CD4-positive, CD25-positive, alpha-beta regulatory T cell (primary cell): Measurements from ENCODE around the gene DPEP3. TPM values are rescaled to one million over a fixed set of nuclear protein-coding genes. Genes with fewer than 3 reads are reported as not detected.

Source experiments
- ATAC-seq, 2 donors: fragments of 150-1000 bp; cut with Tn5 transposase; one replicate each; pipeline ENCODE4 v1.10.0; 2021; ENCODE audit warnings: low read depth in 2 of 2, moderate number of reproducible peaks in 2 of 2, moderate library complexity in 1 of 2
- DNase-seq, 3 donors: peaks; one replicate each; pipeline versions ENCODE4 v3.0.0 to v3.0.0-alpha.2; 2012 to 2022; ENCODE audit warnings: mixed read lengths in 1 of 3
- H3K27ac ChIP-seq: one replicate; pipeline ENCODE4 v1.7.0; 2013; ENCODE audit warnings: mild to moderate bottlenecking, low read length; ENCODE audit not compliant: insufficient read depth, poor library complexity, severe bottlenecking
- H3K27me3 ChIP-seq: one replicate; pipeline ENCODE4 v1.7.0; 2013; ENCODE audit warnings: low read length; ENCODE audit not compliant: control insufficient read depth, insufficient read depth
- H3K36me3 ChIP-seq: one replicate; pipeline ENCODE4 v1.7.0; 2013; ENCODE audit warnings: mild to moderate bottlenecking, low read length, moderate library complexity; ENCODE audit not compliant: control insufficient read depth, insufficient read depth
- H3K4me1 ChIP-seq: 2 replicates; pipeline ENCODE4 v1.7.0; 2013; ENCODE audit warnings: mild to moderate bottlenecking, low read length; ENCODE audit not compliant: insufficient read depth, control insufficient read depth, poor library complexity, severe bottlenecking
- H3K4me3 ChIP-seq: one replicate; pipeline ENCODE4 v1.7.0; 2013; ENCODE audit warnings: low read depth, mild to moderate bottlenecking, low read length, moderate library complexity
- H3K9me3 ChIP-seq, 2 experiments: 1 replicate in 1 of 2; 2 replicates in 1 of 2; pipeline ENCODE4 v1.7.0; 2013; ENCODE audit warnings: low read length in 2 of 2, mild to moderate bottlenecking in 1 of 2, moderate library complexity in 1 of 2; ENCODE audit not compliant: control insufficient read depth in 2 of 2
- H3K27ac Mint-ChIP-seq, 3 donors: one replicate each; pipeline ENCODE4 v1.8.0; 2020 to 2022; ENCODE audit warnings: mild to moderate bottlenecking in 3 of 3, mixed read lengths in 3 of 3, moderate library complexity in 2 of 3
- H3K27me3 Mint-ChIP-seq: one replicate; pipeline ENCODE4 v1.8.0; 2022; ENCODE audit warnings: mild to moderate bottlenecking, mixed read lengths
- H3K36me3 Mint-ChIP-seq: one replicate; pipeline ENCODE4 v1.8.0; 2020; ENCODE audit warnings: mixed read lengths
- H3K4me1 Mint-ChIP-seq, 4 donors: one replicate each; pipeline ENCODE4 v1.8.0; 2020 to 2022; ENCODE audit warnings: mixed read lengths in 4 of 4, mild to moderate bottlenecking in 1 of 4
- H3K4me3 Mint-ChIP-seq, 4 donors: one replicate each; pipeline ENCODE4 v1.8.0; 2020 to 2022; ENCODE audit warnings: mild to moderate bottlenecking in 4 of 4, mixed read lengths in 4 of 4, moderate library complexity in 3 of 4
- H3K9me3 Mint-ChIP-seq, 7 donors: one replicate each; pipeline ENCODE4 v1.8.0; 2020 to 2022; ENCODE audit warnings: mixed read lengths in 7 of 7, mild to moderate bottlenecking in 3 of 7, moderate library complexity in 2 of 7
- polyA plus RNA-seq, 4 donors: library from polyadenylated mRNA; unstranded; fragments of 300-500 nt; fragmentation: Illumina TruSeq; gene quantifications; one replicate each; pipeline ENCODE4 v1.2.3, GENCODE V29; 2021
- total RNA-seq: library from RNA; stranded (reverse); gene quantifications from one replicate; pipeline ENCODE4 v1.2.3, GENCODE V29; 2022

Gene DPEP3
- total and polyA plus RNA-seq, 5 donors from 2014 or later = 0.19 to 0.44 TPM; not detected in 3

- DNase-seq (peak; percentile 82 to 86 (median 86)), ATAC-seq (peak; percentile 84 to 86)
- no peaks in the 10 kb centered on the region for H3K36me3 Mint-ChIP-seq
- H3K27me3 Mint-ChIP-seq = peaks cover 5% of the 10 kb centered on the region
- H3K9me3 Mint-ChIP-seq = no peaks in the 10 kb centered on the region
- H3K4me1 ChIP-seq = peaks cover 24% of the 10 kb centered on the region
- H3K4me3 Mint-ChIP-seq = peak within 1 kb of the TSS; percentile 90 to 98 (median 96)
- no peaks in the 10 kb centered on the region for H3K9me3 ChIP-seq
- H3K4me3 ChIP-seq = peak within 1 kb of the TSS; percentile 80
- H3K27ac ChIP-seq = peak within 1 kb of the TSS; percentile 65
- H3K4me1 Mint-ChIP-seq = peaks cover 5 to 40% (median 29%) of the 10 kb centered on the region in 4 donors
- H3K27me3 ChIP-seq = no peaks in the 10 kb centered on the region
- peak within 1 kb of the TSS; percentile 91 to 99 (median 94) for H3K27ac Mint-ChIP-seq
- H3K36me3 ChIP-seq = no peaks in the 10 kb centered on the region
These were observed 11.7 kb downstream of the DPEP3 start, which contains the start of gene SLC12A4 for GRCh38 chr16:67968400-67969253. TSS of gene SLC12A4 (minus strand) at chr16:67968637. CDS start at chr16:67968553, 84 bp downstream.

DNA sequence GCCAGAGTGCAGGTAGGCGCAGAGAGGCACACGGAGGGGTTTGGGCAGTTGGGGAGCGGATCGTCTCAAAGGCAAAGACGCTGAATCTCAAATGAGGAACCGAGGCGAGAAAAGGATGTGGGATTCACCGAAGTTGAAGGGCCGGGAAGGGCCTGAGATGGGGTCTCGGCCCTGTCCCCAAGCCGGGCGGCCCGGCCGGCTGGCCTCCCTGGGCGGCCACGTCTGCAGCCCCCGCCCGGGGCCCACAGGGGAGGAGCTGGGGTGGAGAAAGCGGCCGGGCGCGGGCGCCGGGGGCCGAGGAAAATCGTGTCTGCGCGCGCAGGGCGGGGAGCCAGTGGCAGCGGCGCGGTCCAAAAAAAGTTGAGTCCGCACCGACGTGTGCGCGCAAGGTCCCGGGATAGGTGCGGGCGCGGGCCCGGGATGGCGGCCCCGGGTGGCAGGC, 12.3 kb downstream of the DPEP3 start:
- Histone ChIP-seq H3K4me3 (peak overlapping the region; percentile 72), H3K36me3 (peaks cover 2% of the 10 kb centered on the region), H3K27me3 (no peaks in the 10 kb centered on the region), H3K27ac (peak overlapping the region; percentile 51), H3K4me1 (peaks cover 24% of the 10 kb centered on the region), H3K9me3 (no peaks in the 10 kb centered on the region)
- no peaks in the 10 kb centered on the region for H3K9me3 Mint-ChIP-seq
- H3K36me3 Mint-ChIP-seq = peaks cover 1% of the 10 kb centered on the region
- peaks cover 5 to 40% (median 29%) of the 10 kb centered on the region in 4 donors for H3K4me1 Mint-ChIP-seq
- H3K27me3 Mint-ChIP-seq = peaks cover 5% of the 10 kb centered on the region
- H3K27ac Mint-ChIP-seq = peak overlapping the region; percentile 7 to 99 (median 91)
- H3K4me3 Mint-ChIP-seq = peak overlapping the region; percentile 90 to 98 (median 96)
- peak in 1 of 3 donors; percentile 21 for DNase-seq
- peak in 1 of 2 donors; percentile 12 for ATAC-seq

- Mint-ChIP-seq H3K27ac (peak overlapping the region; percentile 48 to 99 (median 91)), H3K36me3 (peaks cover 4% of the 10 kb centered on the region), H3K9me3 (no peaks in the 10 kb centered on the region), H3K4me3 (peak overlapping the region; percentile 90 to 98 (median 96)), H3K4me1 (peaks cover 5 to 40% (median 29%) of the 10 kb centered on the region in 4 donors), H3K27me3 (peaks cover 5% of the 10 kb centered on the region)
- peaks cover 4% of the 10 kb centered on the region for H3K36me3 ChIP-seq
- H3K9me3 ChIP-seq = no peaks in the 10 kb centered on the region
- DNase-seq = peak in 2 of 3 donors; percentile 12 to 34
- peaks cover 24% of the 10 kb centered on the region for H3K4me1 ChIP-seq
- H3K27me3 ChIP-seq = no peaks in the 10 kb centered on the region
- H3K27ac ChIP-seq = peak overlapping the region; percentile 51
- peak overlapping the region; percentile 72 for H3K4me3 ChIP-seq
- ATAC-seq = no peak
These were observed 12.9 kb downstream of the DPEP3 start for GRCh38 chr16:67967183-67967957.

GRCh38 chr16:67966549-67967182, 13.6 kb downstream of the DPEP3 start:
- peaks cover 5 to 40% (median 29%) of the 10 kb centered on the region in 4 donors for H3K4me1 Mint-ChIP-seq
- peaks cover 5% of the 10 kb centered on the region for H3K27me3 Mint-ChIP-seq
- Histone ChIP-seq H3K27ac (no peak overlapping the region), H3K9me3 (no peaks in the 10 kb centered on the region), H3K4me3 (peak overlapping the region; percentile 72), H3K4me1 (peaks cover 24% of the 10 kb centered on the region), H3K27me3 (no peaks in the 10 kb centered on the region), H3K36me3 (peaks cover 4% of the 10 kb centered on the region)
- no peaks in the 10 kb centered on the region for H3K9me3 Mint-ChIP-seq
- ATAC-seq (no peak), DNase-seq (no peak)
- H3K4me3 Mint-ChIP-seq = peak overlapping the region; percentile 15 to 98 (median 92)
- H3K36me3 Mint-ChIP-seq = peaks cover 4% of the 10 kb centered on the region
- H3K27ac Mint-ChIP-seq = peak overlapping the region in 1 of 3 donors; percentile 91

DNA sequence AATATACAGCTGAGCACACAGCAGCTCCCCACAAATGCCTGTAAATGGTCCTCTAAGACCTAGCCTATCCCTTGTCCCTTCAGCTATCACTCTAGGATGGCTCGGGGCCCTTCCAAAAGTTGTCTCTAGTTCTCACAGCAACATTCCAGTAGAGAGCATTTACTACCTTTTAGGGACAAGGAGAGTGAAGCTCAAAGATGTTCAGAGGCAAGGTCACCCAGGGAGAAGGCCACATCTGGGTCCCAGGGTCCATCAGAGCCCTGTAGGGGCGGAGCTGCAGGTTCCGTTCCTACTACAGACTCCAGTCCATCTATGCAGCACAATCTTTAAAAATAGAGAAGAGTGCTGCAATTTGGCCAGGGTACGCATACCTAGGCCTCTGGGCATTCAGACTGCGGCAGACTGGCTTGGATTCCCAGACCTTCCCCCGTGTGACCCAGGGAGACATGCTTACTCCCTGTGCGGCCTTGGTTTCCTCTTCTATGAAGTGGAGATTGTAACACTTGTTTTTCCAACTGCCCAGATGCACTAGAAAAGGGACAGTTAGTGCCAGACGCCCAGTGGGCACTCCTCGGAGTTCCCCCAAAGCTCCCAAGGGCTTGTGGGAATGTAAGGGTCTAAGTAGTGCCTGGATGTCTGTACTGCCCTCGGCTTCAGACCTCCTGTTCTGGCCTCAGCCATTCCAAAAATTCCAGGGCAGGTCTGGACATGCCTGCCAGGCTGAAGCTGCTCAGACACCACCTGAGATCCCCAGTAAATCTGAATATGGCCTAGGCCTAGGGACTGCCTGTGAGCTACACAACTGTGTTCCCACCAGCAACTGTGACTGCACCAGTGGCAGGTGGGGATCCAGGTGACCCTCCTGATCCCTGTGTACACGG, 14.4 kb downstream of the DPEP3 start:
- Histone ChIP-seq H3K27ac (no peak overlapping the region), H3K4me3 (no peak overlapping the region), H3K27me3 (no peaks in the 10 kb centered on the region), H3K36me3 (peaks cover 6% of the 10 kb centered on the region), H3K9me3 (no peaks in the 10 kb centered on the region), H3K4me1 (peaks cover 24% of the 10 kb centered on the region)
- peaks cover 5% of the 10 kb centered on the region for H3K27me3 Mint-ChIP-seq
- DNase-seq = no peak
- H3K36me3 Mint-ChIP-seq = peaks cover 8% of the 10 kb centered on the region
- ATAC-seq = no peak
- peak overlapping the region in 1 of 4 donors; percentile 98 for H3K4me3 Mint-ChIP-seq
- no peaks in the 10 kb centered on the region for H3K9me3 Mint-ChIP-seq
- H3K4me1 Mint-ChIP-seq = peaks cover 5 to 40% (median 28%) of the 10 kb centered on the region in 4 donors
- peak overlapping the region in 2 of 3 donors; percentile 32 to 91 for H3K27ac Mint-ChIP-seq

DNA sequence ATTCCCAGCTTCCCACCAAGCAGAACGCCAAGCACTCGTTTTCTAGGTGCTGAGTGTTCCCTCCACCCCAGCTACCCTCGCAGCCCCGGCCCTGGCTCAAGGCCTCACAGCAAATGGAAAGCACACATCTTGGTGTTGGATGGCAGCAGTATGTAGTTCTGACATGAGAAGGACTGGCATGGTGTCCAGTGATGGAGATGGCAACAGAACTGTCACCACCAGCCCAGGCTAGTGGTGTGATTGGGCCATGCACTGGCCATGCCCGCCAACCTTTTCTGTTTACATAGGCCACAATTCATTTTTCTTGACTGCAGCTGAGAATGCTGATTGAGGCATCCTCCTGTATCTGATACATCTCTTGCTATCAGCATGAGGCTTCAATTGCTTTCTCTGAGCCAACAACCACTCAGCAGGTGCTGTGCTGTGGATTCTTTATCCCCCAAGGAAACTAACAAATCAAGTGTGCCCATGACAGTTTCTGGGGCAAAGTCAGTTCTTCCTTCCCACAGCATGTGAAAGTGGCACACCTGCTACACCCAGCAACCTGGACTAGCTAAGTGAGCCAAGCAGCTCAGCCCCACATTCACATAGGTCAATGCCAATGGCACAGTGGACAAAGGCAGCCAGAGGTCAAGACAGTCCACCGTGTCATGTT, 15.7 kb downstream of the DPEP3 start:
- H3K4me3 ChIP-seq = no peak overlapping the region
- DNase-seq (no peak), ATAC-seq (no peak)
- peaks cover 24% of the 10 kb centered on the region for H3K4me1 ChIP-seq
- H3K9me3 ChIP-seq = no peaks in the 10 kb centered on the region
- H3K27ac ChIP-seq = no peak overlapping the region
- Mint-ChIP-seq H3K4me3 (peak overlapping the region in 1 of 4 donors; percentile 98), H3K36me3 (peaks cover 9% of the 10 kb centered on the region), H3K9me3 (no peaks in the 10 kb centered on the region), H3K27ac (peak overlapping the region; percentile 12 to 48 (median 17)), H3K27me3 (peaks cover 5% of the 10 kb centered on the region), H3K4me1 (peaks cover 5 to 38% (median 24%) of the 10 kb centered on the region in 4 donors)
- H3K27me3 ChIP-seq = no peaks in the 10 kb centered on the region
- H3K36me3 ChIP-seq = peaks cover 11% of the 10 kb centered on the region
